Smooth muscle cell of the brain vasculature (primary cell): Measurements from ENCODE around the gene SCAPER.

Source experiments
- DNase-seq: peaks from one replicate; pipeline ENCODE4 v3.0.0-alpha.2; 2012; ENCODE audit warnings: low read depth, low spot score

The SCAPER gene

GRCh38 chr15:76339305-76340197 is 565.6 kb downstream of the SCAPER start:
- no peak for DNase-seq

GRCh38 chr15:76338486-76339304 is 566.4 kb downstream of the SCAPER start:
- DNase-seq, result no peak

- no peak for DNase-seq
Measured at GRCh38 chr15:76337696-76338485, 567.2 kb downstream of the SCAPER start.

GRCh38 chr15:76337059-76337695 is 568.0 kb downstream of the SCAPER start:
- DNase-seq, result no peak

GRCh38 chr15:76336254-76337058 is 568.7 kb downstream of the SCAPER start, which contains the start of gene ISL2:
TSS of gene ISL2 (plus strand) at chr15:76336773. CDS start at chr15:76336884, 111 bp downstream.
- DNase-seq, result no peak

- no peak for DNase-seq
Measured at GRCh38 chr15:76335307-76336253, 569.6 kb downstream of the SCAPER start.

GRCh38 chr15:76334438-76335306 is 570.5 kb downstream of the SCAPER start:
- DNase-seq, result no peak

GRCh38 chr15:76333720-76334437 is 571.3 kb downstream of the SCAPER start:
- no peak for DNase-seq

- no peak for DNase-seq
Measured at GRCh38 chr15:76333309-76333708, 571.8 kb downstream of the SCAPER start.

GRCh38 chr15:76332796-76333195 is 572.3 kb downstream of the SCAPER start:
- DNase-seq, result no peak

GRCh38 chr15:76330080-76330680 is 575.0 kb downstream of the SCAPER start:
- no peak for DNase-seq

- DNase-seq, result no peak
Measured at GRCh38 chr15:76328958-76329357, 576.2 kb downstream of the SCAPER start.

- no peak for DNase-seq
Measured at GRCh38 chr15:76328106-76328696, 576.9 kb downstream of the SCAPER start.

- DNase-seq, result no peak
Measured at GRCh38 chr15:76327191-76328105, 577.7 kb downstream of the SCAPER start.

GRCh38 chr15:76325704-76326103 is 579.4 kb downstream of the SCAPER start:
- no peak for DNase-seq

GRCh38 chr15:76324066-76324465 is 581.1 kb downstream of the SCAPER start:
- DNase-seq, result no peak
